Measurements from ENCODE around the gene RPUSD3.

The RPUSD3 gene

GRCh38 chr3:9797196-9797945 is 46.4 kb downstream of the RPUSD3 start:
- no peak for FAIRE-seq

- FAIRE-seq: no peak
Observed at GRCh38 chr3:9795207-9795606, 48.6 kb downstream of the RPUSD3 start.

- FAIRE-seq: no peak
Observed at GRCh38 chr3:9794400-9794799, 49.4 kb downstream of the RPUSD3 start.

- FAIRE-seq: no peak
Observed at GRCh38 chr3:9793161-9793781, 50.5 kb downstream of the RPUSD3 start.

- FAIRE-seq: no peak
Observed at GRCh38 chr3:9792405-9793160, 51.2 kb downstream of the RPUSD3 start, which contains the start of the genes ARPC4 and TADA3. TSS of gene ARPC4 (plus strand) at chr3:9793082. CDS start at chr3:9793122, 40 bp downstream. TSS of gene TADA3 (minus strand) at chr3:9792473. CDS start at chr3:9791466, 1,007 bp downstream.

GRCh38 chr3:9791790-9792404 is 51.9 kb downstream of the RPUSD3 start:
- no peak for FAIRE-seq

- FAIRE-seq: no peak
Observed at GRCh38 chr3:9791127-9791526, 52.7 kb downstream of the RPUSD3 start.

Measured in A204.1 (cell line).